HG03558 (cell line): ENCODE results near the gene PDE8B.

Source experiments
- ATAC-seq: cut with Tn5 transposase; IDR thresholded peaks from one replicate; pipeline ENCODE4 v1.9.1; 2021; ENCODE audit warnings: moderate number of reproducible peaks; ENCODE audit not compliant: unreplicated experiment; ENCODE audit errors: extremely low read depth

PDE8B gene

DNA sequence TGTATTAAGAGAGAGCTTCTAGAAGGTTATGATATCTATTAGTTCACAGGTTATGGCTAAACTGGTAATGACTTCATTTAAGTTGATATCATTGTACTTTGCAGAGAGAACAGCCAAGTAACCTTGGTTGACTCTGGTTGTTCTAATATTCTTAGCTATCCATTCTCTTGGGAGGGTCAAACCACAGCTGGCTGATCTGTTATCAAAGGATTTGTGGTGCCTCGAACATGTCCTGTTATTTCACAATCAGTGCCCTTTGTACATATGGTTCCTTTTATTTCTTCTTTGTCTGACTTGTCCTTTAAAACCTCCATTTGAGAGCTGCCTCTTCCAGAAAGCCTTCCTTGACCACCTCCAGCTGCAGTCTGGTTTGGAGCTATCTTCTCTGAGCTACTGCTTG is 61.7 kb downstream of the PDE8B start:
- no peak for ATAC-seq

- ATAC-seq, result no peak
These were observed 67.3 kb downstream of the PDE8B start for GRCh38 chr5:77277759-77278158.

DNA sequence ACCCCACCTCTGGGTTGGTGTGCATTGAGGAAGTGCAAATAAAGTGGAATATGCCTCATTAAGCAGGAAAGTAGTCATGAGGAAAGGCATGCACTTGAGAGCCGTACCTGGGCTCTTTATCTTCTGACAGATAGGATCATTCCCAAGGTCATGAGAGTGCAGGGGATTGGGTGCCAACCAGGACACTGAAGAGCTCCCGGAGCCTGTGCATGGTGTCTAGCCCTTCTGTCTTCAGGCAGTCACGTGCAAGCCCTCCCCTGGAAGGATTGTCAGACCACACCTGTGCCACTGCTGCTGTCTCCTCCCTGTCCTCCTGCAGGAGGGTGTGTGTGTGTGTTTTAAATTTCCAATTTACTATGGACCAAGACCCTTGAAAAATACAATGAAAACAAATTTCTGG is 69.6 kb downstream of the PDE8B start:
- ATAC-seq, result no peak

DNA sequence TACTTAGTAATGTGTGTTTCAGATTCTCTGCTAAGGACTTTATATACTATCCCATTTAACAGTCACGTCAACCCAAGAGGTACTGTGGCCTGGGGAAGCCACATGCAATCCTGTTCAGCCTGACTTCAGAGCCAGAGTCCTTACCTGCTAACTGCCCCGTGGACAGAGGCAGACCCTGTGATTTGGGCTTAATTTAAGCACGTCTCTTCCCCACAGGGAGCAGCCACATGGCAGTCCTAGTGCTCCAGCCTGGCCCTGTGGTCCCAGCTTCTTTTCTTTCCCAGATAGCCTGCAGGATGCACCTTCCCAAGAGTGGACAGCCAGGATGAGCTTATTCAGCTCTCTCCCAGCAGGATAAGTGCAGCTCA is 71.5 kb downstream of the PDE8B start:
- no peak for ATAC-seq

DNA sequence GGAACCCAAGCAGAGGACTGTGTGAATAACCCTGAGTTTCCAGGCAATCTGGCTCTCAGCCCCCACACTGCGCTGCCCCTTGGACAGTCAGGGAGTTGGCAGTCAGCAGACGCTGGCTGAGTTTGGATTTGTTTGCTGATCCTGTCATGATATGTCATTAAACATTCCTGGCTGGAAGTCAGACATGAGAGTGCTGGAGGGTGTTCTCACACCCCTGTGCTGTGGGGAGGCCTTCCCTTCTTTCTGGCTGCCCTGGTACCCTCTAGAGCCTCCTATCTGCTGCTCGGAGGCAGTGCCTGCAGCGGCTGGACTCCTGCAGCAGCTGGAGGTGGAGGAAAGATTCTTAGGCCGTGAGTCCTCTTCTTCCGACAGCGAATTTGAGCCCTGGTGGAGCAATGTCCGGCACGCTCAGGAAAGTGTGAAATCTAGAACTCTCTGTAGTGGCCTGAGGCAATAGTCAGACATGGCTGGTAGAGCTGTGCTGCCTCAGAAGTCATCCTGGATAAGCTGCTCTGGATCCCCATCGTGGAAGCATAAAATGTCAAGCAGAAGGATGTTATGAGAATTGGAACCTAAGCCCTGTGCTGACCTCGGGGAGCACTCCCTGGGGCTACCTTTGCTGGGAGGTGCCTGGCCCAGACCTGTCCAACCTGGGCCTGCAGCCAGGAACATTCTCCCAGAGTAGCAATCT is 72.0 kb downstream of the PDE8B start:
- ATAC-seq, result no peak

DNA sequence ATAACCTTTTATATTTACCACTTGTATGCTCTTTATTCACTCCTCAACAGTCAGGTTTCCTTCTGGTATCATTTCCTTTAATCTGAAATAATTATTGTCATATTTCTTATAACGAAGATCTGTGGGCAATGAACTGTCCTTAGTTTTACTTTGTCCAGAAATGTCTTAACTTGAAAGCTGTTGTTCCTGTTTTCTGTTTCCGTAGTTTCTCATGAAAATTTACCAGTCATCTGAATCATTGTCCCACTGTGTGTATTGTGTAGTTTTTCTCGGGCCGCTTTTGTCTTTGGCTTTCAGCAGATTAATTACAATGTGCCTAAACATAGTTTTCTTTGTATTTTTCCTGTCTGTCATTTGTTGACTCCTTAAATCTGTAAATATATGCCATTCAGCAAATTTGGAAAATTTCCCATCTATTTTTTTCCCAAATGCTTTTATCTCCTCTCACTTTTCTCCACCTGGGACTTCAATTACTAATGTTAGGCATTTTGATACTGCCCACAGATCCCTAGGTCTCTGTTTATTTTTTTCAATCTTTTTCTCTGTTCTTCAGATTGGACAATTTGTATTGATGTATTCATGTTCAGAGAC is 74.9 kb downstream of the PDE8B start:
- ATAC-seq, result no peak

DNA sequence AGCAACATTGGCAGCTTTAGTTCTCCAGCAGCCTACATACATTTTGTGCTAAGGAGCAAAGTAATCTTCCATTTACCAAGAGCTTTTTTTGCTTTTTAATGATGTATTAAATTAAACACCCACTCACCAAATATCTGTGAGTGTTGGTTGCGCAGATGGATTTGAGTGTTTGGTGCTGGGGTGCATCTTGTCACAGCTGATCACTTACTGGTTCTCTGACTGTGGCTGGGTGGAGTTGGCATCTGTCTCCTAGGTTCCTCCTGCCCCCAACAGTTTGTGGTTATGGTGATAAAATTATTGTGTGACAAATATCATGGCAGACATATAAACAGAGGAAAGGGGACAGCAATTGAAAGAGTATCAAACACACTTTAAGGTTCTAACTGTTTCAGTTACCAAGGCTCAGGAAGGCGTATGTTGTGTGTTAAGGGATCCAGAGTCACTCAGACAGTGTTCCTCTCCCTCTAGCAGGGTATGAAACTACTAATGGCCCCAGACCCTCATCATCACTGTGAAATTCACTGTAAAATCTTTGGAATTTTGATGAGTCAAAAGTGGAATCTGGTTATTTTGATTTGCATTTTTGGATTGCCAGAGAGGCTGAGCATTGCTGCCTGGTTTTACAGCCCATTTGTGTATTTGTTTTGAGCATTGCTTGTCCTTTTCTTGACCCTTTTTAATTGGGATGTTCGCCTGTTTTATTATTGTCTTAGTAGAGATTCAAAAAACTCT is 81.7 kb downstream of the PDE8B start:
- ATAC-seq, result no peak

DNA sequence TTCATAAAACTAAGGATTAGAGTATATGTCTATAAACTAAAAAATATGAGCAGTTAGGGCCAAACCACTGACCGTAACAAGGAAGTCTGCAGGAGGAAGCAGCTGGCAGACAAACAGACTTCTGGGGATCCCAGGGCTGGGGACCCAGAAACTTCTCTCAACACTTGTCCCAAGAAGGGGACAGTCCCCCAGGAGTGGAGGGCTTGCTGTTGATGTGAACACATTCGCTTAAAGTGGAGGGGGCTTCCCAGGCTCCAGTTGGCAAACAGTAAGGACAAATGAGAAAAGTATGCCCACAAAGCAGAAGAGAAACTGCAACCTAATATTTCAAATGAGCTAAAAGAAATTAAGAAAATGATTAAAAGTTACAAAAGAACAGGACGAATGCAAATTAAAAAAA is 83.7 kb downstream of the PDE8B start:
- no peak for ATAC-seq

- no peak for ATAC-seq
These were observed 85.4 kb downstream of the PDE8B start for GRCh38 chr5:77295863-77296378.

DNA sequence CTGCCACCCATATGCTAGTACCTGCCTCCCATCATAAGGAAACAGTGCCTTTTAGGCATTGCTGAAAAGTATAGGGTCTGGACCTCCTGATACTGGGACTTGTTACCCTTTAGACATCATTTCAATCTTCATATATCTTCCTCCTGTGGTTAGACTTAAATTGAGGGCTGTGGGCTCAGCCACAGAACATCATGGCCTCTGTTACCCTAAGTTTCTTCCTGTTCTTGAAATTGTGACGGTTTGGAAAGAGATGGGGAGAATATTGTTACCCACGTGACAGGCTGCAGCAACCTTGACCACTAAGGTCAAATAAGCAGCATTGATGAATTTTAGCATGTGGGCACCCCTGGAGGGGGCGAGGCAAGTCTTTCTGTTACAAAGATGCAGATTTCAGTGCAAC is 87.7 kb downstream of the PDE8B start:
- no peak for ATAC-seq

DNA sequence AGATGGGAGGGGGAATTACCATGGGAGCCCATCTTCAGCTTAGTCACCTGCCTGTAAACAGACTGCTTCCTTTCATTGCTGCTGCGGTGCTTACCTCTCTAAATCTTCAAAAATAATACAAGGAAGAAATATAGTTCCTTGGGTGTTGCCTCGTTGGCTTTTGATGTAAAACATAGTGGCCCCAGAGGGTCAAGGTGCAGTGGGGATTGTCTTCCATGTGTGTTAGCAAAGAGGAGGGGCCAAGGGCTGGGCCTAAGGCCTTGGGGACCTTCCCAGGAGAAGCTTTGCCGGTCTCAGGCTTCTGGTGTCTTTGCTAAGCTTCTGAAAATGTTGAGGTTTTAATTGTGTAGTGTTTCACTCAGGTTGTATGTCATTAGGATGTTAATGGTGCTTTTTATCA is 90.0 kb downstream of the PDE8B start:
- no peak for ATAC-seq

DNA sequence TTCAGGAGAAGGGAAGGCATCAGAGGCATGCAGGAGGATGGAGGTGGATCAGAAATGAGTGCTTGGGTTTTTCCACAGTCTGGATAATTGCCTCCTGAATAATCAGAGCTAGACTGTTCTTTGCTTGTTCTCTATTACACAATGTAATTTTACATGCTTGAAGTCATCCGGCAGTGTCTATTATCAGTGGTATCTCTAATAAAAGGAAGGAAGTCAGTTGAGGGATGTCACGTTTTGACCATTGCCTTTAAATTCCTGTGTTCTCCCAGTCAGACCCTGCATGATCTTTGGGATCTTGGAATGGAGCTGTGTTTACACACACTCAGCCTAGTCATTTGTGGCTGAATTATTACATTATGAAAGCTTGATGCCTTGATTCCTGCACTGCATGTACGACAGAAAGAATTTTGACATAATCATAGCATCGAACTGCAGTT is 91.0 kb downstream of the PDE8B start:
- ATAC-seq, result no peak

DNA sequence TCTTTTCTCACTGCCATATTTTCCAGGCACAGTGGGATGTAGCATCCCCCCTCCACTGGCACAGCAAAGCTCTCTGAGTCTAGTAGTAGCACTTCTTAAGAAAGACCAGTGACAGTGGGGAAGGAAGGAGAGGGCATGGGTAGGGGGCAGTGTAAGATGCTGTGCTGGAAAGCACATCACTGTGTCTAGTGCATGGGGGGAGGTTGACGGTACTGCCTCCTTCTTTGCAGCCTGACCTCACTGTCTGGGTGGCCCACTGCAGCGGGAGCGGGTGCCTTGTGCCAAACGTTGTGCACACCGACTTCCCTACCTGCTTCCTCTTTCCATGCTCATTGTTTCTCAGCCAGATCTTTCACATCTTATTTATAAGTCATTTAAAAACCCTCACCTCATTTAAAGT is 91.8 kb downstream of the PDE8B start:
- ATAC-seq, result no peak

- no peak for ATAC-seq
These were observed 92.2 kb downstream of the PDE8B start for GRCh38 chr5:77302653-77303052.

DNA sequence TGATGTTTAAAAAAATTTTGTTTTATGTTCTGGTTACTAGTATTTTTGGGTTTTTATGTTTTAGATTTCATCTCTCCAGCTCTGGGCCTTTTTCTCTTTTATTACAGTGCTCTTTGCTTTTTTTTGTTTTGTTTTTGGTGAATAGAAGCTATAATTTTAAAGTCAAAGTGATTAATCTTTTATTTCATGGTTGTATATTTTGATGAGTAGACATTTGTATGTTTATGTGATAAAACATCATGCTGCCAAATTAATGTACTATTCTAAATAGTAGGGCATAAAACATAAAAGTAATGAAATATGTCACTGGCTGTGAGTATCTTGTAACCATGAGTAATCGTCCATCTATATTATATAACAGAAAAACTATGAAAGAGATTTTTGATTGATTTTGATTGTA is 93.9 kb downstream of the PDE8B start:
- no peak for ATAC-seq

DNA sequence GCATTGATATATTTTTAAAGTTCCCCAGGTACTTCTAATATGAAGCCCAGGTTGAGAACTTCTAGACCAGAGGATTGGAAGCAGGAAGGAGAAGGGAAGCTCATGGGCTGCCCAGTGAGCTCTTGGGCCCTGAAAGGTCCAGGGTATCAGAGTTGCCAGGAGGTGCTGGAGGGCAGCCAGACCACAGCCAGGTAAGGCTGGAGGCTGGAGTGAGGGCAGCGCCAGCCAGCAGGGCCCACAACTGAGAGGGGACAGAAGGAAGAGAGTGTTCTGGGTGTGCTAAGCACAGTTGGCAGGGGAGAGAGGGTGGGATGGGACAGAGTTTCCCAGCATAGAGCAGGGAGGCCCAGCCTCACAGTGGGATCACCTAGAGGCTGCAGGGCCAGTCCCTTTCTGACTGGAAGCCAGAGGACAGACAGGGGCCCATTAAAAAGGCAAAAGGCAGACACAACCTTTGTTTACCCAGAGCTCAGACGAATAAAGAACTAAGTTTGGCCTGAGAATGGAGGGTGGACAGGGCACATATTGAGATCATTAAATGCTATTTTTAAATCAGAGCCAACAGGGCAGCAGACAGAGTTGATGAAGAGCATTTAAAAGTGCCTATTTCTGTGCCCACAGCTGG is 94.9 kb downstream of the PDE8B start:
- ATAC-seq, result no peak

DNA sequence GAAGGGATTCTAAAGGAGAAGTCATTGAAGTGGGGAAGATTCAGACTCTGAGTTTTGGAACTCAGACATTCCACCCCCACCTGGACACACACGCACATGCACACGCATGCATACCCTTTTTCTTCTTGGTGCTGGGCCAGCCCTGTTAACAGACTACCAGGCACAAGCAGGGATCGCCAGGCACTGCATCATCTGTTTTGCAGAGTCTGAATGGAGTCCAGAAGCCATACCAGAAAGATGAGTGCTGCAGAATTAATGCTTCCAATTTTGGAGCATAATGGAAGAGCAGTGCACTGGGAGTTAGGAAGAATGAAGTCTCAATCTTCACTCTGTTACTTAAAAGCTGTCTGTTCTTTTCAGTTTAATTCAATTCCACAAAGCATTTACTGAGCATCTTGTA is 95.5 kb downstream of the PDE8B start:
- ATAC-seq, result no peak

DNA sequence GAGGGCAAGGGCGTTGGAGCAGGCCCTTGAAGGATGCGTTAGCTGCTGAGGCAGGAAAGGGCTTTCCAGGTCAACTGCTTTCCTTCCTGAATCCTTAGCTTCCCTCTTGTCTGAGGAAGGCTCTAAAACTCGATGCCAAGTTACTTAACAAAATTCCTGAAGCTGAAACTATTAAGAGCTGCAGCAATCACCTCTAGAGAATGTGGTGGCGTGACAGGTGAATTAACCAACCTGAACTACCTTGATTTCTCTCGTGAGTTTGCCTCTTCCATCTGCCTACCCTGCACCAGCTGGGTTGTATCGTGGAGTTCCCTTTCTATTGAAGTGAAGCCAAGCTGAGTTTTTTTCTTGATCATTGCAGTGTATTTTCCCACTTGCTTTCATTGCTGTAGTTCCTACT is 96.1 kb downstream of the PDE8B start:
- ATAC-seq, result no peak

DNA sequence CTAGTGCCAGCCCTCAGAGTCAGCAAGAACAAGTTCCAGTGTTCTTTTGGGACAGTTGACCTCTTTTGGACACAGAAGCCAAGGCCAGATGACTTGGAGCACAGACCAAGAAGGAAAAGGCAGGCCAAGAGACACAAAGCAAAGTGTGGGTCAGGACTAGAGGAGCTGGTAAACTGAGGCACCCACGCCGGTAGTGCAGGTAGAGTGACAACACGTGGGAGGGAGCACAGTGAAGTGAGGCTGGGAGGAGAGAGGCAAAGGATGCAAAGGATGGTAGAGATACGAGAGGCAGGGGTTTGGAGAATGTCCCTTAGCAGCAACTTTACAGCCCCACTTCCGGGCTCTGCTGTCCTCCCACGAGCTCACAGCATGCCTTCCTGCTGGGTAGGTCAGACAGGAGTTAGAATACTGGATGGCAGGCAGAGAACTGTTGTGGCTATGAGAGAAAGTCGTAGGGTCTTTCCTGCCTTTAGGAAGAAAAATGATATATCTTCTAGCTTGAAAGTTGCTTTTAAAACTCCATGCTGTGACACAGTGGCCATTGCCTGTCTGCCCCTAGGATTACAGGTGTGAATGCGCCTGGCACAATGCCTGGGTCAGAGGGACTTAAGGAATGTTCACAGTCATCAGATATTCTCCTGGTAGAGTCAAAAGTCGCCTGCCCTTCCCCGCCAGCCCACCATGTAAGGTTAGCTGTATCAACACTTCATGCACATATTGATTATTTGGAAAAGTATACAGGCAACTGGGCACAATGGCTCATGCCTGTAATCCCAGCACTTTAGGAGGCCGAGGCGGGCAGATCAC is 97.9 kb downstream of the PDE8B start:
- ATAC-seq, result no peak

DNA sequence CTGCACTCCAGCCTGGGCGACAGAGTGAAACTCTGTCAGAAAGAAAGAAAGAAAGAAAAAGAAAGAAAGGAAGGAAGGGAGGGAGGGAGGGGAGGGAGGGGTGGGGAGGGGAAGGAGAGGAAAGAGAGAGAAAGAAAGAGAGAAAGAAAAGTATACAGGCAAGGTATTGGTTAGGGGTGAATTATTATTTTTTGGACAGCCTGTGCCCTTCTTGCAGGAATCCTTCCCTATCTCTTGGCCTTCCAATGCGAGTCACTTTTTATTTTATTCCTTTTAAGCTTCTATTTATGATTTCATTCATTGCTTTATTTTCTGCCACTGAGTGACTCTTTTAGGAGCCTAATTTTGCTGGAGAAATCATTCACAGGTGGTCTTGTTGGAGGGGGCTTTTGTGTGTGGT is 98.7 kb downstream of the PDE8B start:
- ATAC-seq, result no peak
